GM18873 (cell line): ENCODE data around the gene GNPDA1.
A peak's percentile ranks its signal among the peaks of the same experiment; 100 is the strongest.

Experiments
- ATAC-seq: cut with Tn5 transposase; IDR thresholded peaks from one replicate; pipeline ENCODE4 v1.9.1; 2021; ENCODE audit warnings: mild to moderate bottlenecking, moderate library complexity, moderate number of reproducible peaks; ENCODE audit not compliant: unreplicated experiment, low FRiP score

The GNPDA1 gene

GRCh38 chr5:142024771-142025304 lies 12.0 kb upstream of the GNPDA1 start:
- ATAC-seq: peak; percentile 96

DNA sequence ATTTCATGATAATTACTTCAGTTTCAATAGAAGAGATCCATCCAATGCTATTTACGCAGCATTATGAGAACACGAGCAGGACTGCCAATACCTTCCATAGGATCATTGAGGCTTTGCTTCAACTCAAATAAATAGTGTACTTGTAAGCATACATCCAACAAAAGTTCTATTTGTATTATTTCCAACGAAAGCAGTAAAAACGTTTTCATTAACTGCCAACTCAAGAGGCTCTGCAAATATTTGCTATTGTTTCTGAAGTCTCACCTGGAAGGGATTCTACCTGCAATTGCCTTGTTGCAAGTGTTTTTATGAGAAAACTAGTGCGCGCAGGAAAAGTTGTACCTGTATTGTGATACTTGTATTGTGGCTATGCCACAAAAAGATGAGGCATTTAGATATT lies 11.0 kb upstream of the GNPDA1 start:
- no peak for ATAC-seq

- ATAC-seq: no peak
Measured at GRCh38 chr5:142020122-142020659, 7.4 kb upstream of the GNPDA1 start.

DNA sequence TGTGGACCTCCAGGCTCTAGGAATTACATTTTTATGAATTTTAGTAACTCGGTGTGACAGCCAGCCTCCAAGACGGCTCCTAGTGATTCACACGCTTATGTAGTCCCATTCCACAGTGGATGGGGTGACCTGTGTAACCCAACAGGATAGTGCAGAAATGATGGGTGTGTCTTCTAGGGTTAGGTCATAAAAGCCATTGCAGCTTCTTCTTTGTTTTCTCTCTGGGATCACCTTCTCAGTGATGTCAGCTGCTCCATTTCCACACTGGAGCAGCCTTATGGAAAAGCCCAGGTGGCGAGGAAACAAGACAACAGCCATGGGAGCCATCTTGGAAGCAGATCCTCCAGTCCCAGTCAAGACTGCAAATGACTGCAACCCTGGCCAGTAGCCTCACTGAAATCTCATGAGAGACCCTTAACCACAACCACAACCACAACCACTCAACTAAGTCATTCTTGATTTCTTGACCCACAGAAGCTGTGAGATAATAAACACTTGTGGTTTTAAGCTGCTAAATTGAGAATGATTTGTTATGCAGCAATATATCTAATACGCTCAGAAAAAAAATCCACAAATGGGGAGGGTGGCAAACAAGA lies 5.1 kb upstream of the GNPDA1 start:
- ATAC-seq: no peak

DNA sequence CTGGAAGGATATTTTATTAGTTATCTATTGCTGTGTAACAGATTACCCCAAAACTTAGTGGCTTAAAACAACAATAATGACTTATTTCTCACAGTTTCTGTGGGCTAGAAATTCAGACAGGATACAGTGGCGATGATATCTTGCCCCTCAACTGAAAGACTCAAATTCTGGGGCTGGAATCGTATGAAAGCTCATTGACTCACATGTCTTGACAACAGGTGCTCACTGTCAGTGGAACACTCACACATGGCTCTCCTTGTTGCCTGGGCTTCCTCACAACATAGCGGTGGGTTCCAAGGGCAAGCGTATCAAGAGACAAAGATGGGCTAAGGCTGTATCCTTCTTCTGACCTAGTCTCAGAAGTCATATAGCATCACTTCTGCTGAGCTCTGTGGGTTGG lies 3.7 kb upstream of the GNPDA1 start:
- ATAC-seq: peak; percentile 21

DNA sequence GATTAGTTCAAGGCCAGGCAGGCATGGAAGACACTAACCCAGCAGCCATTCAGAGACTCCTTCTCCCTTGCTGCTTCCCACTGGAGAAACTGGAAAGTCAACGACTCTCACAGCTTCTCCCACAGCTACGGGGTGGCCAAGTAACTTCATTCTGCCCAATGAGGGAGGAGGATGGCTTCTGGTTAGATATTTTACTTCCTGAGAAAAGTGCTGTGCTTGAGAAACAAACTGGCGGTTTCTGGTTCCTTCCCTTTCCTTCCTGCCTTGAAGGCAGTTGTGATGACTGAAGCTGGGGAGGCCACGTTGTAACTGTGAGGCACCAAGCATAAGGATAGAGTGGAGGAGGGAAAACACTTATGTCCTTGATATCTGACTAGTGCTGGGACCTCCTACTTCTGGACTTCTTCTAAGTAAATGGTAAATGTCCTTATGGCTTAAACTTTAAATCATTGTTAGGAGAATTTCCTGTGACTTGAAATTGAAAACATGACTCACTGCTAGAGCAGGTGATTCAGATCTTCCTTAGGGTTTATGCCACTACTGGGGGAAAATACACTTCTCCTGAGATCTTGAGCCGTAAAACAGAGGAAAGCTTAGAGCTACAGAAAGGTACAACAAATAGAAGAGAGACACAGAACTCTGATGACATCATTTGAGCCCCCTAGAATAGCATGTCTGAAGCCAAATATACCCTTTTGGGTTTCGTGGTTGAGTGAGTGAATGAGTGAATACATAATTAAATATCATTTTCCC lies 3.1 kb upstream of the GNPDA1 start:
- peak; percentile 33 for ATAC-seq

GRCh38 chr5:142014911-142015584 lies 2.2 kb upstream of the GNPDA1 start:
- peak; percentile 40 for ATAC-seq

DNA sequence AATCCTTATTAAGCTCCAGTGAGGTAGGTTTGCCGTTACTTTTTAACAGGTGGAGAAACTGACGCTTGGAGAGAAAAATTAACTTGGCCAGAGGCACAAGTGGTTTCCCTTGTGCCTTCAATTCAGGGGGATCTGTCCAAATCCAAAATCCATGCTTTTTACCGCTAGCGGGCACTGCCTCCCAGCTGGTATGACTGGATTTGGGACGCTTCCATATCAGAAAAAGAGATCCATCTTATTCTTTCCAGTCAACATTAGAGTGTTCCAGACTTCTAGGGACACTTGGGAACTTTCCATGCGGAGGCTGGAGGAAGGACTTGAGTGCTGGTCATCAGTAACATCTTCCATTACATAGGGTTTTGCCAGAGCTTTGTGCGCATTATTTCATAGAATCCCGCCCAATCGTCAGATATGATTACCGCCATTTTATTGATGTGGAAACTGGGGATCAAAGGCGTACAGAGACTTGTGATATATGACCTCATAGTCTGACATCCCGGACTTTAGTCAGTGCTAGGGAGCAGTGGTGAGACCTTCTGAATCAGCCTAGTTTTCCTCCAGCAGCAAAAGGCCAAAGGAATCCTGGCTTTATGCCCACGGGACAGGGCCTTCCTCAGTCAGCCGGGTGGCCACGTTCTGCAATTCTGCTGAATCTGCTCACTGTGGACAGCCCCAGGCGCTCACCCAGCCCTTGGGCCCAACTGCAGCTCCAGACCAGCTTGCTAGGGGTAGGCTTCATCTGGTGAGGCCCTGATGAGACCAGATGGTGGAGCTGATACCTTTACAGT lies 1.1 kb upstream of the GNPDA1 start:
- no peak for ATAC-seq

GRCh38 chr5:142012186-142012785 lies 541 bp downstream of the GNPDA1 start:
- no peak for ATAC-seq

GRCh38 chr5:142011572-142012185 lies 1.1 kb downstream of the GNPDA1 start:
- no peak for ATAC-seq

GRCh38 chr5:142009886-142010285 lies 2.9 kb downstream of the GNPDA1 start:
- no peak for ATAC-seq

DNA sequence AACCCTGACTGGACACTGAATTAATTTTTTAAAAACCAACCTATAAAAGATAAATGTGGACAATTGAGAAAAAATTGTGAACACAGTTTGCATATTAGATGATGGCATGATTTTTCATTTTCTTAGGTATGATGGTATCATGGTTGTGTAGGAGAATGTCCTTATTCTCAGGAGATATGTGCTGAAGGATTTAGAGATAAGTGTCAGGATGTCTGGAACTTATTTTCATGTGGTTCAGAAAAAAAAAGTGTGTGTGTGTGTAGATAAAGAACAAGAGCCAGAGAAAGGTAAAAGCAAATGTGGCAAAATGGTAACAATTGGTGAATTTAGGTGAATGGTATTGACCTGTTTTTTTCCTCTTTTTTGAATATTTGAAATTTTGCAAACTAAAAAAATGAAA lies 4.0 kb downstream of the GNPDA1 start:
- no peak for ATAC-seq

GRCh38 chr5:142007237-142007544 lies 5.6 kb downstream of the GNPDA1 start:
- no peak for ATAC-seq

GRCh38 chr5:142006363-142007236 lies 6.2 kb downstream of the GNPDA1 start:
- ATAC-seq: no peak

- ATAC-seq: no peak
Measured at GRCh38 chr5:142003266-142003800, 9.5 kb downstream of the GNPDA1 start.

DNA sequence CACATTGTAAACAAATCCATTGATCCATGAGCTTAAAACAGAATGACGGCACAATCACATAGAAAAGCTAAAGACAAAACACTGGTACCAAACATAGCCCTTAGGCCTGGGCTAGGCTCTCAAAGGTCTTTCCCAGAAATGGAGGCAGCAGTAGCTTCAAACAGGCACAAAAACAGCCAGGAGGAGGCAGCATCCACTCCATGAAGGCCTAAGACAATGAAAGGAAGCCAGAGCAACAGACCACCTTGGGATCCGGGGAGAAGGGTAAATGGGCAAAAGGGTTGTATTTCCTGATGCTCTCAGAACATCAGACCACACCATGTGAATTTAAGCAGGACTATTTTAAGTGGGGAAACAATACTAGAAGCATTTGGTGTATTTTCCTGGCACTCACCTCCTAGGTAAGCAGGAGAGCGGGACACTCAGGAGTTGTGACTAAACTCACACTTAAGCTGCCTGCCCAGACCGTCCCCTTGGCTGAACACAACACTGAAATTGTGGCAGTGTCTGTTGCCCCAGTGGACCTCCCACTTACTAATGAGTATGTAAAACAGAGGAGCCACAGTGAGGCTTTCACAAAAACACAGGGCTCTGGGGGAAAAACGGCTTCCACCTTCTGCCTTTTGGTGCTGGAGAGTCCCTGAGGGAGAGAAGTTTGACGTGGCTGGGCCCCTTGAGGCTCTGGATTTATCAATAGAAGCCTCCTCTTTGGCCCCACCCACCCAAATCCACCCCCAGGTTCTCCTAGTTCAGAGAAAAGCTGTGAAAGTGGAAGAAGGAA lies 11.9 kb downstream of the GNPDA1 start:
- no peak for ATAC-seq

DNA sequence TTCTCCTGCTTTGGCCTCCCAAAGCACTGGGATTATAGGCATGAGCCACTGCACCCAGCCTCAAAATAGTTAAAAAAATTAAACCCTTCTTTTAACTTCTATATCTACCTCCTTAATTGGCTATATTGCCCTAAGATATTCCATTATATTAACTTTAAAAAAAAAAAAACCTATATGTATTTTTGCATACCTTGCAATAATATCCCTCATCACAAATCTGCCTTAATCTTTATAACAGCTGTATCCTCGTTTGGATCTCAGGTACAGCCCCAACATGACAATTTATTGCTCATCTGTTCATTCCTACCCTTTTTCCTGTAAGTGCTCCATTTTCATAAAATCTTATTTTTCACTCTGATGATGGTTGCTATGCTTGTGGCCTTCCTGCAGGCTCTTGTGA lies 12.7 kb downstream of the GNPDA1 start:
- no peak for ATAC-seq
